SK-N-SH (cell line): ENCODE results near the gene SGO2. TPM values are rescaled to one million over a fixed set of nuclear protein-coding genes. Genes with fewer than 3 reads are reported as not detected.

Experiments used
- CTCF ChIA-PET: fragments of 300-600, 350-600 bp; formaldehyde crosslinking; extraction: SDS; loops from one replicate; lab custom pipeline; 2021; lab: Yijun Ruan, JAX
- POLR2A ChIA-PET: fragments of 350-600 bp; sonication (Branson Sonifier 250); formaldehyde crosslinking; extraction: SDS; loops from one replicate; lab custom pipeline; 2020; ENCODE audit warnings: antibody characterized with exemption, inconsistent platforms; lab: Yijun Ruan, JAX
- DNase-seq: peaks from one replicate; pipeline ENCODE4 v3.0.0; 2012
- H2AFZ ChIP-seq: fragments of 200-600 bp; sonication (generic); 2 replicates; pipeline ENCODE4 v1.8.1; 2016; ENCODE audit warnings: antibody characterized with exemption, mild to moderate bottlenecking, low read depth
- H3F3A ChIP-seq: fragments of 200-600 bp; sonication (generic); replicated peaks from 2 replicates; pipeline ENCODE3; 2016; ENCODE audit warnings: antibody characterized with exemption, mild to moderate bottlenecking; ENCODE audit not compliant: insufficient read depth
- H3K27ac ChIP-seq, 2 experiments: fragments of 200-500 bp in 1 of 2; fragments of 200-600 bp in 1 of 2; sonication (Bioruptor generic) in 1 of 2; sonication (generic), shearing (Covaris generic) in 1 of 2; 2 replicates each; pipeline versions ENCODE4 v1.5.1 to v1.6.1; 2014 to 2016; ENCODE audit warnings: low read depth in 2 of 2, inconsistent platforms in 1 of 2, low read length in 1 of 2, mild to moderate bottlenecking in 1 of 2, mixed read lengths in 1 of 2
- H3K27me3 ChIP-seq: fragments of 200-600 bp; sonication (generic), shearing (Covaris generic); 2 replicates; pipeline ENCODE4 v1.6.1; 2016; ENCODE audit warnings: mixed run types; ENCODE audit not compliant: insufficient read depth
- H3K36me3 ChIP-seq, 2 experiments: fragments of 200-500 bp in 1 of 2; fragments of 200-600 bp in 1 of 2; sonication (Bioruptor generic) in 1 of 2; sonication (generic) in 1 of 2; replicated peaks in 1 of 2; 2 replicates each; pipeline versions ENCODE3 to v1.5.1; 2014 to 2016; ENCODE audit warnings: low read length in 1 of 2, mild to moderate bottlenecking in 1 of 2; ENCODE audit not compliant: insufficient read depth in 2 of 2, control insufficient read depth in 1 of 2
- H3K4me1 ChIP-seq, 2 experiments: fragments of 200-500 bp in 1 of 2; fragments of 200-600 bp in 1 of 2; sonication (Bioruptor generic) in 1 of 2; sonication (generic), shearing (Covaris generic) in 1 of 2; 2 replicates each; pipeline versions ENCODE4 v1.5.1 to v1.6.1; 2014 to 2016; ENCODE audit warnings: low read depth in 1 of 2, low read length in 1 of 2, mixed run types in 1 of 2; ENCODE audit not compliant: insufficient read depth in 2 of 2, control insufficient read depth in 1 of 2
- H3K4me2 ChIP-seq: fragments of 200-600 bp; sonication (generic), shearing (Covaris generic); 2 replicates; pipeline ENCODE4 v1.6.1; 2017; ENCODE audit warnings: mixed run types
- H3K4me3 ChIP-seq, 2 experiments: fragments of 200-500 bp in 1 of 2; fragments of 200-600 bp in 1 of 2; sonication (Bioruptor generic) in 1 of 2; sonication (generic), shearing (Covaris generic) in 1 of 2; 2 replicates each; pipeline versions ENCODE4 v1.5.1 to v1.8.1; 2014 to 2016; ENCODE audit warnings: low read depth in 2 of 2, inconsistent platforms in 1 of 2, low read length in 1 of 2, mild to moderate bottlenecking in 1 of 2, mixed read lengths in 1 of 2, moderate library complexity in 1 of 2
- H3K79me2 ChIP-seq: fragments of 200-600 bp; sonication (generic); 2 replicates; pipeline ENCODE4 v1.8.1; 2017; ENCODE audit warnings: mild to moderate bottlenecking; ENCODE audit not compliant: insufficient read depth
- H3K9ac ChIP-seq: fragments of 200-600 bp; sonication (generic); 2 replicates; pipeline ENCODE4 v1.6.1; 2017; ENCODE audit warnings: mixed run types
- H3K9me2 ChIP-seq: fragments of 200-600 bp; sonication (generic); 2 replicates; pipeline ENCODE4 v1.6.1; 2017; ENCODE audit warnings: mixed run types
- H3K9me3 ChIP-seq: fragments of 200-600 bp; sonication (generic); 2 replicates; pipeline ENCODE4 v1.6.1; 2017; ENCODE audit warnings: mixed run types, mild to moderate bottlenecking, moderate library complexity
- H4K20me1 ChIP-seq: fragments of 200-600 bp; sonication (generic); 2 replicates; pipeline ENCODE4 v1.6.1; 2017; ENCODE audit warnings: mild to moderate bottlenecking, mixed run types; ENCODE audit not compliant: insufficient read depth
- EZH2phosphoT487 ChIP-seq: fragments of 200-600 bp; sonication (generic); IDR thresholded peaks from 2 replicates; pipeline ENCODE4 v1.6.1; 2017; ENCODE audit warnings: low read depth, mixed run types, mild to moderate bottlenecking, antibody characterized with exemption, moderate library complexity, borderline replicate concordance
- GATA2 ChIP-seq: sonication (generic); formaldehyde crosslinking; IDR thresholded peaks from 2 replicates; pipeline ENCODE4 v1.5.0; 2020; ENCODE audit warnings: mild to moderate bottlenecking, missing genetic modification reagents
- JUND ChIP-seq: IDR thresholded peaks from 2 replicates; pipeline ENCODE4 v1.4.0; 2012
- POLR2AphosphoS5 ChIP-seq: IDR thresholded peaks from 2 replicates; pipeline ENCODE4 v1.6.1; 2012; ENCODE audit warnings: low read depth, low read length
- RCOR1 ChIP-seq: fragments of 150-350 bp; IDR thresholded peaks from 2 replicates; pipeline ENCODE4 v1.6.1; 2017; ENCODE audit warnings: antibody characterized with exemption, low read length
- RFX5 ChIP-seq: IDR thresholded peaks from 2 replicates; pipeline ENCODE4 v1.6.1; 2012; ENCODE audit warnings: mild to moderate bottlenecking, improper control_type of control experiment, low read length
- TAF1 ChIP-seq: IDR thresholded peaks from 2 replicates; pipeline ENCODE4 v1.6.1; 2012; ENCODE audit warnings: low read depth, mild to moderate bottlenecking, low read length, moderate library complexity, borderline replicate concordance
- ZBTB33 ChIP-seq: IDR thresholded peaks from 2 replicates; pipeline ENCODE4 v1.4.0; 2012; ENCODE audit warnings: low read depth, borderline replicate concordance
- whole genome bisulfite sequencing: methylation state at CpG from one replicate; pipeline ENCODE4 v1.1.6; 2017; ENCODE audit warnings: low lambda C conversion rate; 5-methylcytosine and 5-hydroxymethylcytosine counted together
- polyA plus RNA-seq, 3 experiments: library from polyadenylated mRNA; depleted of rRNA; stranded (reverse); fragments of >200 nt; gene quantifications; 2 replicates each; pipeline ENCODE4 v1.2.3, GENCODE V29; 2012
- TF ChIP-seq, protein P1 (sequence below): fragments of 150-350 bp; IDR thresholded peaks from 2 replicates; pipeline ENCODE4 v1.6.1; 2017; ENCODE audit warnings: antibody characterized with exemption, low read length, low read depth, borderline replicate concordance

SGO2 gene
- polyA plus RNA-seq, 1 of the 3 experiments (the other 2 are of a cell fraction): 2.8 TPM

GRCh38 chr2:200613692-200614091, 87.7 kb downstream of the SGO2 start:
- H3K79me2 ChIP-seq: no peaks in the 10 kb centered on the region
- H3K4me3 ChIP-seq: no peak overlapping the region
- H4K20me1 ChIP-seq: no peaks in the 10 kb centered on the region
- no peaks in the 10 kb centered on the region for H3K9me3 ChIP-seq
- peaks cover 27% of the 10 kb centered on the region for H3F3A ChIP-seq
- no peaks in the 10 kb centered on the region for H3K9me2 ChIP-seq
- no peak for DNase-seq
- H2AFZ ChIP-seq: no peak overlapping the region
- H3K4me1 ChIP-seq: peaks cover 7 to 17% of the 10 kb centered on the region in 2 experiments; a peak in 3 of 4 replicates
- TF ChIP-seq ZBTB33: no peak
- no peak for TF ChIP-seq RCOR1
- TF ChIP-seq RFX5: no peak
- TF ChIP-seq GATA2: no peak
- TF ChIP-seq, protein P1, sequence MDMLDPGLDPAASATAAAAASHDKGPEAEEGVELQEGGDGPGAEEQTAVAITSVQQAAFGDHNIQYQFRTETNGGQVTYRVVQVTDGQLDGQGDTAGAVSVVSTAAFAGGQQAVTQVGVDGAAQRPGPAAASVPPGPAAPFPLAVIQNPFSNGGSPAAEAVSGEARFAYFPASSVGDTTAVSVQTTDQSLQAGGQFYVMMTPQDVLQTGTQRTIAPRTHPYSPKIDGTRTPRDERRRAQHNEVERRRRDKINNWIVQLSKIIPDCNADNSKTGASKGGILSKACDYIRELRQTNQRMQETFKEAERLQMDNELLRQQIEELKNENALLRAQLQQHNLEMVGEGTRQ: no peak
- TF ChIP-seq TAF1: no peak
- no peak for TF ChIP-seq EZH2phosphoT487
- TF ChIP-seq POLR2AphosphoS5: no peak
- 86% methylated on average over 4 of the region's 4 CpGs for WGBS
- H3K36me3 ChIP-seq: no peaks in the 10 kb centered on the region
- CTCF ChIA-PET: interaction anchor here (1.9 kb wide), 1 partner anchor 90 kb away, joined by 8 read pairs; no protein-coding TSS in a partner anchor
- H3K27me3 ChIP-seq: no peaks in the 10 kb centered on the region
- POLR2A ChIA-PET: no interaction called here
- H3K27ac ChIP-seq: no peak overlapping the region
- H3K9ac ChIP-seq: no peak overlapping the region
- no peak overlapping the region for H3K4me2 ChIP-seq

GRCh38 chr2:200614249-200614648, 88.2 kb downstream of the SGO2 start:
- CTCF ChIA-PET: interaction anchor here (1.0 to 1.9 kb wide), 2 partner anchors 11 to 90 kb away, joined by 5 to 8 read pairs; no protein-coding TSS in a partner anchor
- no peaks in the 10 kb centered on the region for H3K36me3 ChIP-seq

More at GRCh38 chr2:200614249-200614648, 88.2 kb downstream of the SGO2 start:
- H3K4me3 ChIP-seq: no peak overlapping the region
- peaks cover 12 to 17% of the 10 kb centered on the region in 2 experiments for H3K4me1 ChIP-seq
- H3K9me2 ChIP-seq: no peaks in the 10 kb centered on the region
- TF ChIP-seq JUND (no peak), EZH2phosphoT487 (no peak)
- no peak overlapping the region for H2AFZ ChIP-seq
- 92% methylated on average over 2 of the region's 2 CpGs for WGBS
- POLR2A ChIA-PET: no interaction called here
- no peak overlapping the region for H3K9ac ChIP-seq
- DNase-seq: no peak
- H3K27me3 ChIP-seq: no peaks in the 10 kb centered on the region
- H3F3A ChIP-seq: peaks cover 21% of the 10 kb centered on the region
- no peaks in the 10 kb centered on the region for H3K9me3 ChIP-seq
- H3K79me2 ChIP-seq: no peaks in the 10 kb centered on the region
- H4K20me1 ChIP-seq: no peaks in the 10 kb centered on the region
- H3K27ac ChIP-seq: no peak overlapping the region
- H3K4me2 ChIP-seq: no peak overlapping the region
